PC-3 (cell line): ENCODE measurements around the gene ELL2. TPM values are rescaled to one million over a fixed set of nuclear protein-coding genes. Genes with fewer than 3 reads are reported as not detected.
"Not testable (repeated sequence)": the region's sequence is repeated elsewhere in the genome, so short reads cannot be mapped to it uniquely, and the experiment has no call there.

ENCODE experiments used
- ATAC-seq: fragments of 200-7000 bp; cut with Tn5 transposase; 2 replicates; pipeline ENCODE4 v1.9.1; 2020; ENCODE audit warnings: mild to moderate bottlenecking, moderate library complexity
- BruUV-seq: library from RNA; stranded (reverse); fragments of 400-500 nt; replicated peaks from 2 replicates; lab custom pipeline; 2021; lab: Mats Ljungman, UMichigan
- CTCF ChIA-PET: fragments of 300-600 bp; sonication (Branson Sonifier 250); formaldehyde crosslinking; loops from one replicate; lab custom pipeline; 2022; ENCODE audit warnings: antibody characterized with exemption; lab: Charles Lee
- POLR2A ChIA-PET: fragments of 300-600 bp; sonication (Branson Sonifier 250); formaldehyde crosslinking; loops from one replicate; lab custom pipeline; 2022; ENCODE audit warnings: antibody characterized with exemption; ENCODE audit not compliant: unreplicated experiment; lab: Charles Lee
- DNase-seq: peaks from one replicate; pipeline ENCODE4 v3.0.0-alpha.2; 2015
- H2AFZ ChIP-seq: fragments of 300-600 bp; sonication (generic); 2 replicates; pipeline ENCODE4 v1.6.0; 2016; ENCODE audit warnings: antibody characterized with exemption, low read length
- H3F3A ChIP-seq: fragments of 300-600 bp; sonication (generic); one replicate; pipeline ENCODE4 v1.6.0; 2017; ENCODE audit warnings: antibody characterized with exemption, low read length, control low read depth, mild to moderate bottlenecking; ENCODE audit not compliant: unreplicated experiment
- H3K27ac ChIP-seq: fragments of 300-600 bp; sonication (generic); 2 replicates; pipeline ENCODE4 v1.5.1; 2016; ENCODE audit warnings: mild to moderate bottlenecking, low read length
- H3K27me3 ChIP-seq: fragments of 300-600 bp; sonication (generic); 2 replicates; pipeline ENCODE4 v1.6.1; 2016; ENCODE audit warnings: low read length, mixed read lengths
- H3K36me3 ChIP-seq: fragments of 300-600 bp; sonication (generic); 2 replicates; pipeline ENCODE4 v1.6.1; 2016; ENCODE audit warnings: low read depth, mixed run types, low read length, mixed read lengths
- H3K4me1 ChIP-seq: fragments of 300-600 bp; sonication (generic); 2 replicates; pipeline ENCODE4 v1.5.1; 2016; ENCODE audit warnings: low read length; ENCODE audit not compliant: insufficient read depth
- H3K4me2 ChIP-seq: fragments of 300-600 bp; sonication (generic); 2 replicates; pipeline ENCODE4 v1.6.0; 2016; ENCODE audit warnings: low read length
- H3K4me3 ChIP-seq: fragments of 300-600 bp; sonication (generic); 2 replicates; pipeline ENCODE4 v1.5.1; 2016; ENCODE audit warnings: mild to moderate bottlenecking, low read length, mixed read lengths
- H3K79me2 ChIP-seq: fragments of 300-600 bp; sonication (generic); 2 replicates; pipeline ENCODE4 v1.6.1; 2017; ENCODE audit warnings: low read length, mixed read lengths
- H3K9ac ChIP-seq: fragments of 300-600 bp; sonication (generic); 2 replicates; pipeline ENCODE4 v1.6.0; 2016; ENCODE audit warnings: mild to moderate bottlenecking, low read length
- H3K9me2 ChIP-seq: fragments of 300-600 bp; sonication (generic); replicated peaks from 2 replicates; pipeline ENCODE4 v1.6.1; 2016; ENCODE audit warnings: mixed run types, low read length, mixed read lengths
- H3K9me3 ChIP-seq: fragments of 300-600 bp; sonication (generic); 2 replicates; pipeline ENCODE4 v1.6.1; 2016; ENCODE audit warnings: low read length, mixed read lengths
- H4K20me1 ChIP-seq: fragments of 300-600 bp; sonication (generic); 2 replicates; pipeline ENCODE4 v1.6.1; 2016; ENCODE audit warnings: low read length, mixed read lengths
- EZH2 ChIP-seq: fragments of 300-600 bp; sonication (generic); IDR thresholded peaks from one replicate; pipeline ENCODE4 v1.6.1; 2017; ENCODE audit warnings: antibody characterized with exemption, mild to moderate bottlenecking, low read length; ENCODE audit not compliant: unreplicated experiment
- EZH2phosphoT487 ChIP-seq: fragments of 300-600 bp; sonication (generic); IDR thresholded peaks from 2 replicates; pipeline ENCODE4 v1.6.1; 2018; ENCODE audit warnings: mild to moderate bottlenecking, antibody characterized with exemption, low read length, borderline replicate concordance
- intact Hi-C: fragments of 100-400 bp; cut with micrococcal nuclease; formaldehyde crosslinking; loops from 2 replicates; pipeline ENCODE4 v1.9.0; 2023
- total RNA-seq: library from RNA; depleted of rRNA; stranded (reverse); fragments of >200 nt; gene quantifications from 2 replicates; pipeline ENCODE4 v1.2.3, GENCODE V29; 2014
- TF ChIP-seq, protein P1 (sequence below): fragments of 300-600 bp; sonication (generic); conservative IDR thresholded peaks from 2 replicates; pipeline ENCODE4 v1.5.1; 2017; ENCODE audit warnings: antibody characterized with exemption, low read depth, mild to moderate bottlenecking, low read length

The ELL2 gene
- total RNA-seq, 1 experiment from 2014 or later: 72.2 TPM

DNA sequence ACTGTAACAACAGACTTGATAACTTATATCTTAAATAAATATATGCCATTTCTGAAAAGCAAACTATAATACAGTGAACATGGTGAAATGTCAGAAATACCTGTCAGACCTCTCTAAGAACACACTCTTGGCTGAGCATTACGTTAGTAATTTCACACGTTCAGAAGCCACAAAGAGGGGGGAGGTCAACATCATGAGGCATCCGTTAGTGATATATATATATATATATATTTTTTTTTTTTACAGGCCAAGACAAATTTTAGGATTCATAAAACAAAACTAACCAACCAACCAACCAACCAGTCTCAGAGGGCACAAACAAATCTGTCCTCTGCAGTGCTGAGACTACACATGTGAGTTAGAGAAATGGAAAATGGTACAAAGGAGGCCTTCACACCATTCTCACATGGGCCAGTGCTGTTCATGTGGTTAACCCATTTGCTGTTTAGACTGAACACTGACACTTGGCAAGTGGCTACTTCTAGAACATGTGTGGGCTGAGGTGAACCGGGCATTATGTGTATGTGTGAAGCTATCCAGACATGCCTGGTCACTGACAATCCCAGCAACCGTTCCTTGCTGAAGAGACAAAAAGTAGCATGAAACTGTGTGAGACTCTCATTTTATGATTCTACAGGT, 54.5 kb downstream of the ELL2 start:
- Histone ChIP-seq H3K36me3 (peaks cover 57% of the 10 kb centered on the region), H3F3A (no peaks in the 10 kb centered on the region), H3K27ac (no peak overlapping the region), H3K27me3 (no peaks in the 10 kb centered on the region), H3K4me2 (no peak overlapping the region), H3K9ac (no peak overlapping the region), H4K20me1 (no peaks in the 10 kb centered on the region), H3K9me3 (no peaks in the 10 kb centered on the region), H3K9me2 (no peaks in the 10 kb centered on the region), H3K4me3 (no peak overlapping the region), H2AFZ (no peak overlapping the region), H3K4me1 (peaks cover 15% of the 10 kb centered on the region), H3K79me2 (peaks cover 66% of the 10 kb centered on the region)
- intact Hi-C loops: no loop called here
- no peak for ATAC-seq
- POLR2A ChIA-PET: no interaction called here
- TF ChIP-seq EZH2: no peak
- TF ChIP-seq EZH2phosphoT487: no peak
- TF ChIP-seq, protein P1, sequence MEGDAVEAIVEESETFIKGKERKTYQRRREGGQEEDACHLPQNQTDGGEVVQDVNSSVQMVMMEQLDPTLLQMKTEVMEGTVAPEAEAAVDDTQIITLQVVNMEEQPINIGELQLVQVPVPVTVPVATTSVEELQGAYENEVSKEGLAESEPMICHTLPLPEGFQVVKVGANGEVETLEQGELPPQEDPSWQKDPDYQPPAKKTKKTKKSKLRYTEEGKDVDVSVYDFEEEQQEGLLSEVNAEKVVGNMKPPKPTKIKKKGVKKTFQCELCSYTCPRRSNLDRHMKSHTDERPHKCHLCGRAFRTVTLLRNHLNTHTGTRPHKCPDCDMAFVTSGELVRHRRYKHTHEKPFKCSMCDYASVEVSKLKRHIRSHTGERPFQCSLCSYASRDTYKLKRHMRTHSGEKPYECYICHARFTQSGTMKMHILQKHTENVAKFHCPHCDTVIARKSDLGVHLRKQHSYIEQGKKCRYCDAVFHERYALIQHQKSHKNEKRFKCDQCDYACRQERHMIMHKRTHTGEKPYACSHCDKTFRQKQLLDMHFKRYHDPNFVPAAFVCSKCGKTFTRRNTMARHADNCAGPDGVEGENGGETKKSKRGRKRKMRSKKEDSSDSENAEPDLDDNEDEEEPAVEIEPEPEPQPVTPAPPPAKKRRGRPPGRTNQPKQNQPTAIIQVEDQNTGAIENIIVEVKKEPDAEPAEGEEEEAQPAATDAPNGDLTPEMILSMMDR: no peak
- DNase-seq: no peak
- BruUV-seq: no TSS peak
- CTCF ChIA-PET: no interaction called here

DNA sequence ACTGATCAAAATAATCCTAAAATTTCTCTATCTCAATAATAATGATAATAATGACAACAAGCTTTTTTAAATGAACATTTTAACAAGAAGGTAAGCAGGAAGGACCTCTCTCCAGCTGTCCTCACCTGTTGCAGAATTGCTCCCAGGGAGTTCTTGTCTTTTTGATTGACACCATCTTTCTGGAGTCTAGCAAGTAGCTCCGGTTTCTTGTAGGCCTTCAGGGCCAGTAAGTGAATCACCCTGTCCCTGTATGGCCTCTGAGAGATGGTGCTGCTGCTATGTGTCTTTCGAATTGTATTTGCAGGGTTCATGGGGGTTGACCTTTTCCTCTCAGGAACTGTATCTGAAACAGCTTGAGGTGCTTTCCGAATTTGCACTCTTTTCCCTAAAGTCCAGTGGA, 55.3 kb downstream of the ELL2 start:
- DNase-seq, POLR2A ChIA-PET, H3K27me3 ChIP-seq, H2AFZ ChIP-seq, H3K27ac ChIP-seq, CTCF ChIA-PET, H3K4me3 ChIP-seq, H3F3A ChIP-seq, ATAC-seq, H3K9me2 ChIP-seq, H3K4me2 ChIP-seq, intact Hi-C loops, H3K9me3 ChIP-seq, H4K20me1 ChIP-seq, H3K9ac ChIP-seq, BruUV-seq: not testable (repeated sequence)
- peaks cover 23% of the 10 kb centered on the region for H3K4me1 ChIP-seq
- H3K36me3 ChIP-seq: peaks cover 51% of the 10 kb centered on the region
- H3K79me2 ChIP-seq: peaks cover 63% of the 10 kb centered on the region

DNA sequence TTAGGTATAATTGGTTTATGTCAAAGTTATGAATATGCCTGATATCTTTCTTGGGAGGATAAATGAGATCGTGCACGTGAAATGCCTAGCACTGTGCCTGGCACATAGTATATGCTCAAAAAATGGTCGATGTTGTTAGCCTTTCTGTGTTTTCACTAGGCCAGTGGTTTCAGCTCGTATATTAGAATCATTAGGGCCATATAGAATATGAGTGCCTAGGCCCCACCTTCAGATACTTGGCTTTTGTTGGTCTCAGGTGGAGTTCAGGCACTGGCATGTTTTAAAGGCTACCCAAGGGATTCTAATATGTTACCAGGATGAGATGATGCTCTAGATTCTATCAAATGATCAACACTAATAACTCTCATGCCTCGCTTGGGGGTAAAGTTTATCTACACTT, 56.8 kb downstream of the ELL2 start:
- no peak overlapping the region for H2AFZ ChIP-seq
- DNase-seq (no peak), ATAC-seq (no peak)
- H3K4me3 ChIP-seq: no peak overlapping the region
- POLR2A ChIA-PET: interaction anchor here (0.7 kb wide), 1 partner anchor 49 kb away, joined by 3 read pairs; no protein-coding TSS in a partner anchor
- TF ChIP-seq EZH2: no peak
- TF ChIP-seq, protein P1: no peak
- TF ChIP-seq EZH2phosphoT487: no peak
- no peaks in the 10 kb centered on the region for H4K20me1 ChIP-seq
- no peaks in the 10 kb centered on the region for H3F3A ChIP-seq
- H3K36me3 ChIP-seq: peaks cover 59% of the 10 kb centered on the region
- no peak overlapping the region for H3K9ac ChIP-seq
- peaks cover 58% of the 10 kb centered on the region for H3K79me2 ChIP-seq
- no peaks in the 10 kb centered on the region for H3K27me3 ChIP-seq
- H3K27ac ChIP-seq: no peak overlapping the region
- intact Hi-C loops: loop anchor here (5.0 kb wide), 1 partner anchor 47 kb away; no protein-coding TSS in a partner anchor
- H3K9me2 ChIP-seq: no peaks in the 10 kb centered on the region
- CTCF ChIA-PET: no interaction called here
- H3K9me3 ChIP-seq: no peaks in the 10 kb centered on the region
- no peak overlapping the region for H3K4me2 ChIP-seq
- no TSS peak for BruUV-seq
- H3K4me1 ChIP-seq: peaks cover 26% of the 10 kb centered on the region
